NCI-H1694 (cell line): ENCODE data around the gene TBATA.

Experiments used
- DNase-seq: peaks from one replicate; lab custom pipeline; 2025; lab: John Stamatoyannopoulos, UW

TBATA gene, protein sequence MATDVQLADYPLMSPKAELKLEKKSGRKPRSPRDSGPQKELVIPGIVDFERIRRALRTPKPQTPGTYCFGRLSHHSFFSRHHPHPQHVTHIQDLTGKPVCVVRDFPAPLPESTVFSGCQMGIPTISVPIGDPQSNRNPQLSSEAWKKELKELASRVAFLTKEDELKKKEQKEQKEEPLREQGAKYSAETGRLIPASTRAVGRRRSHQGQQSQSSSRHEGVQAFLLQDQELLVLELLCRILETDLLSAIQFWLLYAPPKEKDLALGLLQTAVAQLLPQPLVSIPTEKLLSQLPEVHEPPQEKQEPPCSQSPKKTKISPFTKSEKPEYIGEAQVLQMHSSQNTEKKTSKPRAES

DNA sequence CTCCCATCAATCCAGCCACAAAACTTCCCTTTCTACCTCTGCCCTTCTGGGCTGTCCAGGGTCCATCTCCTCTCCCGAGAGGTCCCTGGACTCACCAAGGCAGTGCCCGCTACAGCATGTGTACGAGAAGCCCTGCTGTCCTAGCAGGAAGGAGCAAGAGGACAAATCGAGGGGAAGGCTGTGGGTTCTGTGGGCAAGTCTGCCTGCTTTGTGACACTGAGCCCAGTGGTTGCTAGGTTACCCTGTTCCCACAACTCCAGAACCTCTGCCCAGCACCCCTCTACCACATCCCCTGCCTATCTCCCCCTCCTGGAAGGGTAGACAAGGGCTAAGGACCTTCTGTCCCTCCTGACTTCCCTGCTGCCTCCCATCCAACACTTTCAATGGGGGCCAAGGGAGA, at the start of gene TBATA:
TBATA (minus strand) TSS at position 188 of the 400 bp plus-strand sequence. CDS start 1,998 bp downstream, outside the sequence.
- DNase-seq: no peak

DNA sequence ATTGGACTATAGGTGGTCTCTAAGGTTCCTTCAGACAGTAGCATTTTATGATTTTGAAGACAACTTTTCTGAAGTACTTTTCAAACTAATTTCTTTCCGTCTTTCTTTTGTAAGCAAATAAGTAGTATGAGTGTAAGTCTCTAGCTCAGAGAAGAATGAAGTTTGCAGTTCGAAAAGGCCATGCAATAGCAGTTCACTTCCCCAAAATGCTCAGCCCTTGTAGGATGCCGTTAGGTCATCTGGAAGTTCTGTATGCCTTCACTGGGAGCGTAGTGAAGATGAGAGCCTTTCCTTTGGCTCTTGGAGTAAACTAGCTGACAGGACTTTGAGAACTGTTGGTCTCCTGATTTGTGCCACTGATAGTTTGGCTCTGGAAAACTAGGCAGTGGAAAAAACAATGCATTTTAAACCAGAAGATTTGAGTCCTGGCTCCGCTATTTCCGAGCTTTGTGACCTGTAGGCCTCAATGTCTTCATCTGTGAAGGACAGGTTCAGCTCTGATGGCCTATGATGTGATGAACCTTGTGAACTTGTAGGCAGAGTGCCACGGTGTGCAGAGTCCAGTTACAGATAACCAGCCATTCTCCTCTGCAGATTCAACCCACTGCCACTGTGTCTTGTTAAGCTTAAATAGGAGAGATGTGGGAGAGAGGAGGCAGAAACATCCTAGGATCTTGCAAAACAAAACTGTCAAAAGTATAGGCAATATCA, 49.4 kb upstream of the TBATA start:
- DNase-seq: no peak

DNA sequence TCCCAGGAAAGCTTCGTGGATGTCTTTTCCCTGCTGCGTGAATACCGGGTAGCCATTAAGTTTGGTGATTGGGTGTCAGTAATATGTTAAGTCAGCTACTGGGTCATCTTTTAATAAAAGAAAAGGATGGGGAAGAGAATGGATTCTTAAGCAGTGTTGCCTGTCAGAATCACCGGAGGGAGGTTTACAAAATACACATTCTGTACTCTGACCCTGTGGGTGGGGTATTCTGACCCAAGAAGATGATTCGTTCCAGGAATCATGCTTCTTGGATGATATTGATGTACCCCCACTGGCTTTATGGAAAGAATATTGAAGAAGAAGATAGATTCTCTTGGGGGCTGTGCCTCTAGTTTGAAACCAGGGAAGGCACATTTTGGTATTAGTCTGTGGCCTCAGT, 48.8 kb upstream of the TBATA start:
- DNase-seq: no peak

DNA sequence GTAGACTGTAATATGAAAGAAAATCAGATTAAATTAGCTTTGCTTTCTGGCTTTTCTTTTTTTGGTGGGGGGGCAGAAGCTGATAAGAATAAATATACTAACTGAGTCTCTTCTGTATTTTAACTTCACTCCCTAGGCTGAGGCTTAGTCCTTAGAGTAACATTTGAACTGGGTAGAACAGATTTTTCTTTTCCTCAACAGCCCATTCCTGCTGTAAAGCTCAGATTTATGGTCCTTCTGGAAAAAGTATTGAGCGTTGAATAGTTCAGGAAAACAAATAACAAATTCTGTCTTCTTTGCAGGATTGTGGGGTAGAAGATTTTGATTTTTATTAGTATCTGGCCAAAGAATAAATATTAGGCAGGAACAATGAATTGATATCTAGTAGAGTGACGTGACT, 48.4 kb upstream of the TBATA start:
- no peak for DNase-seq

DNA sequence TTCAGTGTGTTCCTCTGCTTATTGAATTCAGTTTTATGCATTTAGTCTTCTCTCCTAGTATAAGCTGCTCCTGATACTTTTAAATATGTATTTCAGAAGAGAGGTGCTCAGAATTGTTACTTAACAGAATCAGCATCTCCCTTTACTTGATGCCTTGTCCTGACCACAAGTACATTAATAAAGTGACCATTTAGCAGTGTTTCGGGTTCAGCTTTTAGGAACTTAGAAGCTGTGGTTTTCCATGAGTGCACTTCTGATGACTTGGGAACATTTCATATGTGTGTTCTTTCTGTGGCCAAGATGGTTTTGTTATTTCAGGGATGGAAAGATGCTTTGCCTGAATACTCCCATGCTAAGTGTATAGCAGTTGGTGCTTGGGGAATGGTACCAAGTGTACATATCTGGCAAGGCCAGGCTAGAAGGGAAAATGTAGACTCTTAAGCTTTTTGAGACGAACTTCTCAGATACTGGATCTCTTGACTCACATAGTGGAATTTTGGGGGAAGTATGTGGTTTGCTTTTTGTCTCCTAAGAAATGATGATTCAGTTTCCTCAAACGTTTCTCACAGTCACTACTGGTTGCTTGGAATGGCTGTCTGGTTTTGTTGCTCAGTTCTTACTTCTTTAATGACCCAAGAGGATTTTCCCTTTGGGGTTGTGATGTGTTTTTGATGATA, 47.8 kb upstream of the TBATA start:
- DNase-seq: no peak

DNA sequence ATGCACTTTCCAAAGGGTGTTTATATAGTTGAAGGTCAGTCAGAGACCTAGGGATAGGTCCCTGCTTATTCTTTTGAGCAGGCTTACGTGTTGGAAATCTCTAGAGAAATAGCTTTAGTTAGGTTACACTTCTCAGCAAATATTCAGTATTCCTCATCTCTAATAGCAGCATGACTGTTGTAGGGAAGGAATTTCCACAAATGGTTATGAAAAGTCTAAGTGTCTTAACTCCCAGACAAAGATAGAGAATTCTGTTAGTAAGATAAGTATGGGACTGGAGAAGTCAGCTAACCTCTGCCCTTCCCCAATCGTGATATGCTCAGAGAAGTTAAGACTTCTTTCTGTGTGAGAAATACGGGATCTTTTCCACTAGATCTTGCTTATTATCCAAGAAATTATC, 47.0 kb upstream of the TBATA start:
- no peak for DNase-seq

DNA sequence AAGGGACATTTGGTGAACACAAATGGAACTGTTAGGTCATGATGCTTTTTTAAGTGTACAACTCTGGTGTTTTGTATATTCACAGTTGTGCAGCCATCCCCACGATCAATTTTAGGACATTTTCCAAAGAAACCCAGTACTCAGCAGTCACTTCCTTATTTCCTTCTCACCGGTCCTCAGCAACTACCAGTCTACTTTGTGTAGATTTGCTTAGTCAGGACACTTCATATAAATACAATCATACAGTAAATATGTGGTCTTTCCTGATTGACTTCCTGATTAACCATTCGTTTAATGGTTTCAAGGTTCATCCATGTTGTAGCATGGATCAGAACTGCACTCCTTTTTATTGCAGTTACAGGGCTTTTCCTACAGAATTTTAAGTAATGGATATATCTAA, 45.0 kb upstream of the TBATA start:
- DNase-seq: no peak

DNA sequence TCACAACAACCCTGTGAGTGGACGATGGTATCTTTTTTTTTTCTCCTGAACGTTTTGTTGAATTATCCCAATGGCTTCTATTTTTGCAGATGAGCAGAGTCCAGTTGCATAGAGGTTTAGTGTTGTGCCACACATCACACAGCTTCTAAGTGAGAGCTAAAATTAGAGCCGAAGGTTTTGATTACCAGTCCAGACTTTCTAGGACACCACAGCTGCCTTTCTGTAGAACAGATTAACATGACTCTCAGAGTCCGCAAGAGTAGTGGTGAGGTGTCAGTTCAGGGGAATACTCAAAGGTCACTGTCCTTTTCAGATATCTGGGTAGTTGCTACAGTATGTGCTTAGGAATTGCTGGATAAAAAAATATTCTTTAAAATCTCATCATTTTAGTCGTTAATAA, 44.4 kb upstream of the TBATA start:
- DNase-seq: no peak

DNA sequence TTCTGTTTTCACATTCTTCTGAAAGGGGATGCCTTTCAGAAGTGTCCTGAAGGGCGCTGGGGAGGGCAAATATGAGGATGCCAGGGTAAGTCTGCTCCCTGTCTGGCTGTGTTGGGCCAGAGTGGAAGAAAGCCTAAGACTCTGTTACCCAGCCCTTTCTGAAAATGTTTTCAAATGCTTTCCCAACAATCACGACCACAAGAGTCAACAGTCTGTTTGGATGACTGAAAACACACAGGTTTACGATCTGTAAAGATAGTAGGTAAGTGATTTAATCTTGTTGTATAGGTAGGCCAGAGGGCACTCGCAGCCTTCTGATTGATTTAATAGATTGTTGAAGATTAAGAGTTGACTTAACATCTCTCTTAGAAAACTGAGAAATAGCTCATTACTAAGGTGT, 43.7 kb upstream of the TBATA start:
- DNase-seq: no peak

DNA sequence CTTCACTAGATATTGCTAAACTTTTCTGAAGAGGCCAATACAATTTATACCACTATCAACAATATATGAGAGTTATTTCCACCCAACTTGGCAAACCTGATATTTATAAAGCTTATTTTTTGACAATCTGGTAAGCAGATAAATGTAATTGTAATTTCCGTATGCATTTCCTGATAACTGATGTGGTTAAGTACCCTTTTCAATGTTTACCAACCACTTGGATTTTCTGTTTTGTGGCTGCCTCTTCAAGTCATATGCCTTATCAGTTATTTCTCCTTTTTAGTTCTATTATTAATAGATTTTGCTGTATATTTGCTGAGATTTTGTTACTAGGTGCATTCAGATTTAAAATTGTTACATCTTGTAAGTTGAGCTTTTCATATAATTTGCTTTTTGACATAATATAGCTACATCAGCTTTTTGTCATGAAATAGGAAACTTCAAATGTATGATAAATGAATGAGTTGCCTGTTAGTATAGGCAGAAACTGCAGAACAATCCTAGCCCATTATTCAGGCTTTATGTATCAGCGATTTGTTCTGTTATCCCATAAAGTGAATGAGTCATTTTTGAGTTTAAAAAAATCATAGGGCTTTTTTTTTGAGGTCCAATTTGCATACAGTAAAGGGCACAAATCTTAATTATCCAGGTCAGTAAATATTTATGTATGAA, 42.0 kb upstream of the TBATA start:
- DNase-seq: no peak

DNA sequence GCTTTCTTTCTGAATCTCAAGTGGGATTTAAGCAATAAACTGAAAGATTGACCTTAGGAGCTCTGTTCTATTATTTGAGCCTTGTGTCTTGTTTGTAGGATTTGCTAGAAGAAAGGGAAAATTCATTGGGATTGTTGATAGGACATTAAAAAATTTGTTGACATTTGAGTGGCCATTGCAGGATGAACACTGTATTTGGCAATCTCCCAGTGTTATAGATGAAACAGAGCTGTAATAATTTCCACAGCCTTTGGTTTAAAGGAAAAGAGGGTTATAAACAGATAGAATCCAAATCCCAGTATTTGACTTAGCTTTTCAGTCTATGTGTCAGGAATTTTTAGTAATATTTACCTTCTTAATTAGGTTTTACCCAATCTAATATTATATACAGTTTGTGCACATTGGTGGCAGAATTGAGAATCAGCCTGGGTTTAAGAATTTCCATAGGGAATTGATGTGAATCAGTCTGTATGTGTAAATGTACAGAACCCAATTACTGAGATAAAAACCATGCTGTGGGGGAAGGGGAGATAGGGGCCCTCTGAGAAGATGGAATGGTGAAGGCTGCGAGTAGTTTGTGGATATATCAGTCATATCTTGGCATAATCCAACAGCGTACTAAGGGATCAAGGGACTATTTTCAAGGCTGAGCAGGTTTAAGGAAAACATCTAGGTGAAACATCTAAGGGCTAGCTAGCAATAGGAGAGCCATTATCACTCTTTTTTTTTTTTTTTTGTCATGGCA, 37.1 kb upstream of the TBATA start:
- no peak for DNase-seq

DNA sequence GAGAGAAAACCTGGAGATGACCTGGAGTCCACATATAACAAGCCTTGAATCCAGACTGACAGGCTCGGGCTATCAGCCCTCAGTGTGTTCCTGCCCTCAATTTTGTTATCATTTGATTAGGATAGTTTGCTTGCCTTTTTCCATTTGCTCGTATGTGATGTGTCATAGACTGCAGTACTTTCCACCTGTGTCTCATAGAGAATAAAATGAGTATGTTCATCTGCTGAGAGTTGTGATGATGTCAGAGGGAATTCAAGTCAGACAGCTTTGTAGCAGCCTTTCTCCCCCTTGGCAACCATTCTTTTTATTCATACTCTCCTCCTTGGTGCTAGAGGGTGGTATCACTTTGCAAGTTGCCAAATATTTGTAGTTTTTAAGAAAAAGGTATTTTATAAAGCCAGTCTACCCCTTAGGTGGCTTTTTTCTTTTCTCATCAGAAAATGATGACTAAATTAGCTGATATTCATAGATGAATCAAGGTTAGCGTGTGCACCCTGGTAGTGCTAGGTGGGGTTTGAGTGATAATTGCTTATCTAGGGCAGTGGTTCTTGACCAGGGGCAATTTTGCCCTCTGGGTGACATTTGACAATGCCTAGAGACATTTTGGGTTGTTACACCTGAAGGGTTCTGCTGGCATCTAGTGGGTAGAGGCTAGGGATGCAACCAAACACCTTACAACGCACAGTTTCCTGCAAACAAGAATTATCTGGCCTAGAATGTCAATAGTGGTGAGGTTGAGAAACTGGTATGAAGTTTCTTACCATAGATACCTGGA, 36.0 kb upstream of the TBATA start:
- DNase-seq: no peak

DNA sequence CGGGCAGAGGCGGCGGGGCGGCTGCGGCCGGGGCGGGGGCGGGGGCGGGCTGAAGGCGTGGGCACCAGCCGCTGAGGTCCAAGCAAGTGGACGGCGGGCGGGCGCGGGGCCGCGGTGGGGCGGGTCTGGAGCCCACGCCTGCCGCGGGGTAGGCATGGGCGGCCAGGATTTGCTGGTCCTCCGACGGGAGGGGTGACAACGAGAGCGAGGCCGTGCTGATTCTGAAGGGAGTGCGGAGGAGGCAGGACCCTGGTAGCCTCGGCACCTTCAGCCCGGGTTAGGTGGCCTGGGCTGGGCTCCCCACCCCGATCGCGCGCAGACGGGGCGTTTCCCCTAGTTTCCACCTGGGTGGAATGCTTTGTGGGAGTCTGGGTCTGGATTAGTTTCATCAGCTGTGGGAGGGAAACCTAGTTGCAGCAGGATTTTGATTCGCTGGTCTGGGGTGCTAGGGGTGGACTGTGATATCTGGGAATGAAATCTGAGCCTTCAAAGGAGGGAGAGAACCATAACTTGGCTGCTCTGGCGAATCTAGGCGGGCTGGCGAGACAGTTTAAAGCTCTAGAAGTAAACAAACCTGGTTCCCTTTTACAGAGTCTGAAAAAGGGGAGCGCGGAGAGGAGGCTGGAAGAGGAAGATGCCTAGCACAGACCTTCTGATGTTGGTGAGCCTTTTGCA, 31.2 kb upstream of the TBATA start:
- DNase-seq: peak; percentile 4

DNA sequence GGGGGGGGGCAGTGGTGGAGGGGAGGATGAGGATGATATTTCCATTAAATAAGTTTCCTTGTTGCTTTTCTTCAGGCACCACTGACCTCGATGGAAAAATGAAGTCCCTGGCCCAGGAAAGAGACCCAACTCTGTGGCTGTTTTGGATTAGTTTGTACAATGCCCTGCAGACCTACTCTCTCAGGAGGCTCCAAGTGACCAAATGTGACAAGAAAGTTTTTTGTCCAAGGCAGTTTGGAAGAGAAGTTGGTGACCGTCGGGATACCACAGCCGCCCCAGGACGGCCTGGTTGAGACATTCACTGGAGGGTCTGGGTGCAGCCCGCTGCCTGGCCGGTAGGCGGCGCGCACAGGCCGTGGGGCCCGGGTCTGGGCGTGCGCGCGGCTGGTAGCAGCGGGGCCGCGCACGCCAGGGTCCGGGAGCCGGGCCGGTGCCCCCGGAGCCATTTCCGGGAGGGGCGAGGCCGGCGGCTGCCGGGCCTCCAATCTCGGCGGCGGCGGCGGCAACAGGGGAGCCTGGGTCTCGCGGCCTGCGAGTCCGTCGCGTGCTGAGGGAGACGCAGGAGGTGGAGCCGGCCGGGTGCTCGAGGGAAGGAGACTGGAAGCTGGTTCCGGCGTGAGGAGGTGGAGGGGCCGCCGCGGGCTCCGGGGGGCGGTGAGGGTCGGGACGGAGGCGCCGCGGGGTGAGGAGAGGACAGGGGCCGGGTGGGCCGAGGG, 30.5 kb upstream of the TBATA start, which contains the start of gene SGPL1:
SGPL1 (plus strand) TSS at position 445 of the 716 bp plus-strand sequence. CDS start 906 bp downstream, outside the sequence.
- peak; percentile 37 for DNase-seq

DNA sequence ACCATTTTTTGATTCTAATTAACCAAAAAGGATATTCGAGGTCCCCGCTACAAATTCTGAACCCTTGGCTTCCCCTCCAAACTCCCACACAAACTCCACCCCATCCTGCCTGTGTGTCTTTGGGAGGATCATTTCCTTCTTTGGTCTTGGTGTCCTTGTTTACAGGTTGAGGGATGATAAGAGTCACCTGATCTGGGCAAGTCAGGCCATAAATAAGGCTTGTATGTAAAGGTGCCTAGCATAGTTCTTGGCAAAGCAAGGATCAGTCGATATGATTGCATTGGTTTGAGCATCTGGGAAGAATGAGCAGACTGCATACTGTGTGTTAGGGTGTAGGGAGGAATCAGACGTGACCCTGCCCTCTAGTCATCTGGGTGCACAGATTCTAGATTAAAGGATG, 28.9 kb upstream of the TBATA start:
- no peak for DNase-seq

DNA sequence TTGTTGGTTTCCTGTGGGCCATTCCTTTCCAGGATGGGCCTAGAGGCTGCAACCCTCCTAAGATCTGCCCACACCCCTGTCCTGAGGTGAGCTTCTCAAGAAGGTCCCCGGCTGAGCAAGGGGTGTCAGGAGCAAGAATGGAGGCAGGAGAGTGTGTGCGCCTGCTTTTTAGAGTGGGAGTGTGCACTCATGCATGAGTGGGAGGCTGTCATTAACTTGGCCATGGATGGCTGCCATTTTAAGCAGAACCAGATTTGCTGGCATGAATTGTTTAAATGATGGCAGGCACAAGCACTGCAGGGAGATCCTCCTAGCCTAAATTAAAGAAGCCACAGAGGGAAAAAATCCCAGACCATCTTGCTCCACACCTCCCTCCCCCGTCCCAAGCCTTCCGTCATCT, 27.6 kb upstream of the TBATA start:
- DNase-seq: no peak

DNA sequence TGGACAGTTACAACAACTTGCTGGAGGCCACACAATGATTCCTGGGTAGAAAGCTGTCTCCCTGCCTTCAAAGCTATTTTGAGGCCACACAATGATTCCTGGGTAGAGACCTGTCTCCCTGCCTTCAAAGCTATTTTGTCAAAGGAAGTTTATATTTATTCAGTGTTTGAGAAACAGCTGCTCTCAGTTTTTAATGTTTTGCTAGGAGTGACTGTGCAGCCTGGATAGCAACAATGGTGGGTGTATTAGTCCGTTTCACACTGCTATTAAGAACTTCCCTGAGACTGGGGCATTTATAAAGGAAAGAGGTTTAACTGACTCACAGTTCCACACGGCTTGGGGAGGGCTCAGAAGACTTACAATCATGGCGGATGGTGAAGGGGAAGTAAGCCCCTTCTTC, 26.7 kb upstream of the TBATA start:
- no peak for DNase-seq

DNA sequence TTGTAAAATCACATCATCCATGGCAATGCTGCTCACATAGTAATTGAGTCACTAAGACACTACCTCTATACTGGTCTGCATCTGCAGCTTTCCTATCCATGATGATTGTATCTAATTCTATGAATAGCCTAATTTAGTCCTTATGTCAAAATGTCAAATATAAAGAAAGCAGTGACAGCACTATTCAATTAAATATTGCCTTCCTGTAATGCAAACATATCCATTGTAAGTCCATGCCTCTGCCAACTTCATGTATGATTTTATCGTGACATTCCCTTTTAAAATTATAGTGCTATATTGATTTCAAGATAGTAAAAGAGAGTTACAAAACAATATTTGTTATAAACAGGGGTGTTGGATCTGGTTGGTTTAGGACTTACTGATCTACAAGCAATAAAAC, 25.8 kb upstream of the TBATA start:
- no peak for DNase-seq

DNA sequence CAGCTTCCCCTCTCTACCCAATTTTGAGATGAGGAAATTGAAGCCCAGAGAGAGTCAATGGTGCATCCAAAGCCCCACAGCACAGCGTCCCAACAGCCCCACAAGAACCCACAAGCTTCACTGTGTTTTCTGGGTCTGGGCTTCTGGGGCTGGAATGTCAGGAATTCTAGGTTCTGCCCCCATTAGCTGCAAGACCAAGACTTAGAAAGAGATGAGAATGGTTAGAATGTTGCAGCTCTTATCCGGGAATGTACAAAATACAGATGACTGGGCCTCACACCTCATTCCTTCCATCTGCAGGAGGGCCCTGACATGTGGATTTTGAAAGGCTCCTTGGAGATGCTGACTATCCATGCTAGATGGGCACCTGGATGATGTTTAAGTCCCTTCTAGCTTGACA, 24.5 kb upstream of the TBATA start:
- DNase-seq: no peak
